Measurements from ENCODE around the gene PDZRN3.

The PDZRN3 gene

DNA sequence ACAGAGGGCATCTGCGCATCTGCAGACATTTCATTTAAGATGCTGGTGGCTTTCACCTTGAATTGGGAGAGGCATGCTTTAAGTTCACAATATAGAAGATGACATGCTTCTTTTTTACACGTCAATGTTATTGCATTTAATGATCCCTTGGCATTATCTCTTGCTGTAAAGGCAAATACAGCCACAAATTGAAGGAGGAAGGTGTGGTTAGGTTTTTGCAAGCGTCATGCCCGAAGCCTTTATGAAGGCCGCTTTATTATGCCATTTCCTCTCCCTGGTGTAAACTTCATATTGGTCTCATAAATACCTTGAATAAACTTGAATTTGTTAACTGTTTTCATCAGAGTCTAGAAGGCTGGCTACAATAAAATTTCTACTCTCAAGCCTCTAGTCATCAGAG lies 212.7 kb downstream of the PDZRN3 start (continued):
- TF ChIP-seq, protein P1, sequence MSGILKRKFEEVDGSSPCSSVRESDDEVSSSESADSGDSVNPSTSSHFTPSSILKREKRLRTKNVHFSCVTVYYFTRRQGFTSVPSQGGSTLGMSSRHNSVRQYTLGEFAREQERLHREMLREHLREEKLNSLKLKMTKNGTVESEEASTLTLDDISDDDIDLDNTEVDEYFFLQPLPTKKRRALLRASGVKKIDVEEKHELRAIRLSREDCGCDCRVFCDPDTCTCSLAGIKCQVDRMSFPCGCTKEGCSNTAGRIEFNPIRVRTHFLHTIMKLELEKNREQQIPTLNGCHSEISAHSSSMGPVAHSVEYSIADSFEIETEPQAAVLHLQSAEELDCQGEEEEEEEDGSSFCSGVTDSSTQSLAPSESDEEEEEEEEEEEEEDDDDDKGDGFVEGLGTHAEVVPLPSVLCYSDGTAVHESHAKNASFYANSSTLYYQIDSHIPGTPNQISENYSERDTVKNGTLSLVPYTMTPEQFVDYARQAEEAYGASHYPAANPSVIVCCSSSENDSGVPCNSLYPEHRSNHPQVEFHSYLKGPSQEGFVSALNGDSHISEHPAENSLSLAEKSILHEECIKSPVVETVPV (CRISPR knock-in tag; IDR thresholded peaks at IDR 0.05): no peak
- TF ChIP-seq, protein P2, sequence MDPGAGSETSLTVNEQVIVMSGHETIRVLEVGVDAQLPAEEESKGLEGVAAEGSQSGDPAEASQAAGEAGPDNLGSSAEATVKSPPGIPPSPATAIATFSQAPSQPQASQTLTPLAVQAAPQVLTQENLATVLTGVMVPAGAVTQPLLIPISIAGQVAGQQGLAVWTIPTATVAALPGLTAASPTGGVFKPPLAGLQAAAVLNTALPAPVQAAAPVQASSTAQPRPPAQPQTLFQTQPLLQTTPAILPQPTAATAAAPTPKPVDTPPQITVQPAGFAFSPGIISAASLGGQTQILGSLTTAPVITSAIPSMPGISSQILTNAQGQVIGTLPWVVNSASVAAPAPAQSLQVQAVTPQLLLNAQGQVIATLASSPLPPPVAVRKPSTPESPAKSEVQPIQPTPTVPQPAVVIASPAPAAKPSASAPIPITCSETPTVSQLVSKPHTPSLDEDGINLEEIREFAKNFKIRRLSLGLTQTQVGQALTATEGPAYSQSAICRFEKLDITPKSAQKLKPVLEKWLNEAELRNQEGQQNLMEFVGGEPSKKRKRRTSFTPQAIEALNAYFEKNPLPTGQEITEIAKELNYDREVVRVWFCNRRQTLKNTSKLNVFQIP (CRISPR knock-in tag; IDR thresholded peaks at IDR 0.05; ENCODE audit: borderline replicate concordance, low read depth): no peak
- no peak for TF ChIP-seq OSR1 (CRISPR knock-in tag; IDR thresholded peaks at IDR 0.05)
- no peak for TF ChIP-seq ZFP3 (CRISPR knock-in tag; IDR thresholded peaks at IDR 0.05)

DNA sequence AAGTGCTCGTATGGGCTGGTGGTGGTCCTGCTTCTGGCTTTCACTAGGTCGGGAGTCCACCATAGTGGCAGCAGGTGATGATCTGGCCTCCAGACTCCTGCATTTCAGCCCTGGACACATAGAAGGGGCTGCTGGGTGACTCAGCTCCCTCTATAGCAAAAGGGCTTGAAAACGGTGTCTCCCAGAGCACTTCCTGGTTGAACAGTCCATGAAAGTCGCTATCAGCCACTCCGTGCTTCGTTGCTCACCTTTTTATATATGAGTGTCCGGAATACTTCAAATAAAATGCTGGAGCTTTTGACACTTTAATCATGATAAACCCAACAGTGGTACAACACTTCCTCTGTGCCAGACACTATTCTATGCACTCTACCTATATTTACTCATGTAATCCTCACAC lies 213.2 kb downstream of the PDZRN3 start:
- TF ChIP-seq, protein P2 (CRISPR knock-in tag; IDR thresholded peaks at IDR 0.05; ENCODE audit: borderline replicate concordance, low read depth): no peak
- TF ChIP-seq TCF4 (CRISPR knock-in tag; IDR thresholded peaks at IDR 0.05; ENCODE audit: borderline replicate concordance) (no peak), BACH2 (CRISPR knock-in tag; IDR thresholded peaks at IDR 0.05; ENCODE audit: borderline replicate concordance) (no peak), ZNF565 (CRISPR knock-in tag; conservative IDR thresholded peaks at IDR 0.05; ENCODE audit: low read depth) (no peak), ARNTL (CRISPR knock-in tag; IDR thresholded peaks at IDR 0.05; ENCODE audit: borderline replicate concordance, low read depth) (no peak), ZNF8 (CRISPR knock-in tag; IDR thresholded peaks at IDR 0.05) (no peak), ZNF70 (CRISPR knock-in tag; IDR thresholded peaks at IDR 0.05) (no peak), PPARA (CRISPR knock-in tag; IDR thresholded peaks at IDR 0.05; ENCODE audit: borderline replicate concordance) (no peak), ESRRG (CRISPR knock-in tag; IDR thresholded peaks at IDR 0.05) (no peak), OSR1 (CRISPR knock-in tag; IDR thresholded peaks at IDR 0.05) (no peak), ZFP30 (CRISPR knock-in tag; IDR thresholded peaks at IDR 0.05) (no peak), RARB (CRISPR knock-in tag; IDR thresholded peaks at IDR 0.05) (no peak)
- TF ChIP-seq, protein P3, sequence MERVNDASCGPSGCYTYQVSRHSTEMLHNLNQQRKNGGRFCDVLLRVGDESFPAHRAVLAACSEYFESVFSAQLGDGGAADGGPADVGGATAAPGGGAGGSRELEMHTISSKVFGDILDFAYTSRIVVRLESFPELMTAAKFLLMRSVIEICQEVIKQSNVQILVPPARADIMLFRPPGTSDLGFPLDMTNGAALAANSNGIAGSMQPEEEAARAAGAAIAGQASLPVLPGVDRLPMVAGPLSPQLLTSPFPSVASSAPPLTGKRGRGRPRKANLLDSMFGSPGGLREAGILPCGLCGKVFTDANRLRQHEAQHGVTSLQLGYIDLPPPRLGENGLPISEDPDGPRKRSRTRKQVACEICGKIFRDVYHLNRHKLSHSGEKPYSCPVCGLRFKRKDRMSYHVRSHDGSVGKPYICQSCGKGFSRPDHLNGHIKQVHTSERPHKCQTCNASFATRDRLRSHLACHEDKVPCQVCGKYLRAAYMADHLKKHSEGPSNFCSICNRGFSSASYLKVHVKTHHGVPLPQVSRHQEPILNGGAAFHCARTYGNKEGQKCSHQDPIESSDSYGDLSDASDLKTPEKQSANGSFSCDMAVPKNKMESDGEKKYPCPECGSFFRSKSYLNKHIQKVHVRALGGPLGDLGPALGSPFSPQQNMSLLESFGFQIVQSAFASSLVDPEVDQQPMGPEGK (CRISPR knock-in tag; IDR thresholded peaks at IDR 0.05; ENCODE audit: borderline replicate concordance): no peak
- TF ChIP-seq, protein P1 (CRISPR knock-in tag; IDR thresholded peaks at IDR 0.05): no peak
- TF ChIP-seq, protein P4, sequence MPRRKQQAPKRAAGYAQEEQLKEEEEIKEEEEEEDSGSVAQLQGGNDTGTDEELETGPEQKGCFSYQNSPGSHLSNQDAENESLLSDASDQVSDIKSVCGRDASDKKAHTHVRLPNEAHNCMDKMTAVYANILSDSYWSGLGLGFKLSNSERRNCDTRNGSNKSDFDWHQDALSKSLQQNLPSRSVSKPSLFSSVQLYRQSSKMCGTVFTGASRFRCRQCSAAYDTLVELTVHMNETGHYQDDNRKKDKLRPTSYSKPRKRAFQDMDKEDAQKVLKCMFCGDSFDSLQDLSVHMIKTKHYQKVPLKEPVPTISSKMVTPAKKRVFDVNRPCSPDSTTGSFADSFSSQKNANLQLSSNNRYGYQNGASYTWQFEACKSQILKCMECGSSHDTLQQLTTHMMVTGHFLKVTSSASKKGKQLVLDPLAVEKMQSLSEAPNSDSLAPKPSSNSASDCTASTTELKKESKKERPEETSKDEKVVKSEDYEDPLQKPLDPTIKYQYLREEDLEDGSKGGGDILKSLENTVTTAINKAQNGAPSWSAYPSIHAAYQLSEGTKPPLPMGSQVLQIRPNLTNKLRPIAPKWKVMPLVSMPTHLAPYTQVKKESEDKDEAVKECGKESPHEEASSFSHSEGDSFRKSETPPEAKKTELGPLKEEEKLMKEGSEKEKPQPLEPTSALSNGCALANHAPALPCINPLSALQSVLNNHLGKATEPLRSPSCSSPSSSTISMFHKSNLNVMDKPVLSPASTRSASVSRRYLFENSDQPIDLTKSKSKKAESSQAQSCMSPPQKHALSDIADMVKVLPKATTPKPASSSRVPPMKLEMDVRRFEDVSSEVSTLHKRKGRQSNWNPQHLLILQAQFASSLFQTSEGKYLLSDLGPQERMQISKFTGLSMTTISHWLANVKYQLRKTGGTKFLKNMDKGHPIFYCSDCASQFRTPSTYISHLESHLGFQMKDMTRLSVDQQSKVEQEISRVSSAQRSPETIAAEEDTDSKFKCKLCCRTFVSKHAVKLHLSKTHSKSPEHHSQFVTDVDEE (CRISPR knock-in tag; IDR thresholded peaks at IDR 0.05): no peak
- TF ChIP-seq, protein P5, sequence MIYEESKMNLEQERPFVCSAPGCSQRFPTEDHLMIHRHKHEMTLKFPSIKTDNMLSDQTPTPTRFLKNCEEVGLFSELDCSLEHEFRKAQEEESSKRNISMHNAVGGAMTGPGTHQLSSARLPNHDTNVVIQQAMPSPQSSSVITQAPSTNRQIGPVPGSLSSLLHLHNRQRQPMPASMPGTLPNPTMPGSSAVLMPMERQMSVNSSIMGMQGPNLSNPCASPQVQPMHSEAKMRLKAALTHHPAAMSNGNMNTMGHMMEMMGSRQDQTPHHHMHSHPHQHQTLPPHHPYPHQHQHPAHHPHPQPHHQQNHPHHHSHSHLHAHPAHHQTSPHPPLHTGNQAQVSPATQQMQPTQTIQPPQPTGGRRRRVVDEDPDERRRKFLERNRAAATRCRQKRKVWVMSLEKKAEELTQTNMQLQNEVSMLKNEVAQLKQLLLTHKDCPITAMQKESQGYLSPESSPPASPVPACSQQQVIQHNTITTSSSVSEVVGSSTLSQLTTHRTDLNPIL (CRISPR knock-in tag; IDR thresholded peaks at IDR 0.05; ENCODE audit: low read depth): no peak
- ATAC-seq: no peak
